ENCODE measurements around the gene AK2. TPM values are rescaled to one million over a fixed set of nuclear protein-coding genes. Genes with fewer than 3 reads are reported as not detected.

The AK2 gene
- 101 and 103 TPM in 2 replicates for total RNA-seq

GRCh38 chr1:33036526-33037503 is at the start of gene AK2:
Gene AK2, minus strand, starts transcription at chr1:33036883. Its CDS starts 55 bp downstream, at chr1:33036828.

GRCh38 chr1:33080885-33081553 is 44.3 kb upstream of the AK2 start, which contains the start of gene AZIN2:
Gene AZIN2, plus strand, starts transcription at chr1:33081153. Its CDS starts 1,097 bp downstream, at chr1:33082250.

GRCh38 chr1:32964461-32965250 is 72.0 kb downstream of the AK2 start, which contains the start of gene RNF19B:
Gene RNF19B, minus strand, starts transcription at chr1:32964809. Its CDS starts 124 bp downstream, at chr1:32964685.

Other genes with a start within 250 kb of the AK2 start
- gene YARS1, start 219.5 kb downstream of the AK2 start, total RNA-seq, result 112 and 138 TPM in 2 replicates
- gene S100PBP, start 219.2 kb downstream of the AK2 start, total RNA-seq, result 24.3 and 27.0 TPM in 2 replicates
- 0.20 and 0.37 TPM in 2 replicates for gene FNDC5, start 166.0 kb downstream of the AK2 start, total RNA-seq
- not detected in 2 replicates for gene HPCA, start 150.4 kb downstream of the AK2 start, total RNA-seq
- gene TMEM54, start 135.5 kb downstream of the AK2 start, total RNA-seq, result 20.9 and 31.2 TPM in 2 replicates
- gene RNF19B, start 72.1 kb downstream of the AK2 start, total RNA-seq, result 7.7 and 9.8 TPM in 2 replicates
- gene AZIN2, start 44.3 kb upstream of the AK2 start, total RNA-seq, result 6.3 and 10.3 TPM in 2 replicates
- 1.1 and 1.2 TPM in 2 replicates for gene TRIM62, start 145.2 kb upstream of the AK2 start, total RNA-seq
- 5.9 and 6.1 TPM in 2 replicates for gene ZNF362, start 219.6 kb upstream of the AK2 start, total RNA-seq